22Rv1 (cell line): ENCODE data around the gene NAV2.

Experiments used
- ZFX ChIP-seq: fragments of 450-650 bp; IDR thresholded peaks from 2 replicates; pipeline ENCODE4 v1.6.1; 2017; ENCODE audit warnings: antibody characterized with exemption, borderline replicate concordance
- TF ChIP-seq, protein P1 (sequence below): fragments of 450-650 bp; IDR thresholded peaks from 2 replicates; pipeline ENCODE4 v1.5.1; 2017; ENCODE audit warnings: mild to moderate bottlenecking

DNA sequence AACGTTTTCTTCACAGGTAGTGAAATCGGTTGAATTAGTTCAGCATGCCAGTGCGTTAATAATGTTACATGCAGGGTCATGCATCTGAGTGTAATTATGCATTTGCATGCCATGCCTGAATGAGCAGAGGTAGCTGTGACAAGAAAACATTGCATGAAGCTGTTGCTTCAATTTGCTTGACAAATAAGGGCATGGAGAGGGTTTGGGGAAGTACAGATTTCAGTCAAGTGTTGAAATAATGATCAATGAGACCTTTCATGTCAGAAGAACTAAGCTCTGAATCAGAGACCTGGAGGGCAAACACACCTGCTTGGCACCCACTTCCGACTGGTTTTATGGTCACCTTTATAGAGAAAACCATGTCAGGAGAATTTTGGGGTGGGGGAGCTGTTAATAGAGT is 226.2 kb downstream of the NAV2 start:
- TF ChIP-seq, protein P1, sequence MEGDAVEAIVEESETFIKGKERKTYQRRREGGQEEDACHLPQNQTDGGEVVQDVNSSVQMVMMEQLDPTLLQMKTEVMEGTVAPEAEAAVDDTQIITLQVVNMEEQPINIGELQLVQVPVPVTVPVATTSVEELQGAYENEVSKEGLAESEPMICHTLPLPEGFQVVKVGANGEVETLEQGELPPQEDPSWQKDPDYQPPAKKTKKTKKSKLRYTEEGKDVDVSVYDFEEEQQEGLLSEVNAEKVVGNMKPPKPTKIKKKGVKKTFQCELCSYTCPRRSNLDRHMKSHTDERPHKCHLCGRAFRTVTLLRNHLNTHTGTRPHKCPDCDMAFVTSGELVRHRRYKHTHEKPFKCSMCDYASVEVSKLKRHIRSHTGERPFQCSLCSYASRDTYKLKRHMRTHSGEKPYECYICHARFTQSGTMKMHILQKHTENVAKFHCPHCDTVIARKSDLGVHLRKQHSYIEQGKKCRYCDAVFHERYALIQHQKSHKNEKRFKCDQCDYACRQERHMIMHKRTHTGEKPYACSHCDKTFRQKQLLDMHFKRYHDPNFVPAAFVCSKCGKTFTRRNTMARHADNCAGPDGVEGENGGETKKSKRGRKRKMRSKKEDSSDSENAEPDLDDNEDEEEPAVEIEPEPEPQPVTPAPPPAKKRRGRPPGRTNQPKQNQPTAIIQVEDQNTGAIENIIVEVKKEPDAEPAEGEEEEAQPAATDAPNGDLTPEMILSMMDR: no peak
- no peak for TF ChIP-seq ZFX
